HCT116 (cell line): ENCODE results near the gene KIAA1755. TPM values are rescaled to one million over a fixed set of nuclear protein-coding genes. Genes with fewer than 3 reads are reported as not detected.

Experiments
- ATAC-seq: fragments of 200-7000 bp; cut with Tn5 transposase; 2 replicates; pipeline ENCODE4 v1.9.1; 2020; ENCODE audit warnings: mild to moderate bottlenecking, moderate library complexity
- BruUV-seq: library from RNA; stranded (reverse); fragments of 400-500 nt; replicated peaks from 2 replicates; lab custom pipeline; 2021; lab: Mats Ljungman, UMichigan
- CTCF ChIA-PET: fragments of 300-600 bp; sonication (Branson Sonifier 250); formaldehyde crosslinking; loops from one replicate; lab custom pipeline; 2021; ENCODE audit warnings: antibody characterized with exemption; lab: Charles Lee
- POLR2A ChIA-PET: fragments of 300-600, 350-600 bp; sonication (Branson Sonifier 250); formaldehyde crosslinking; loops from one replicate; lab custom pipeline; 2021; ENCODE audit warnings: antibody characterized with exemption; lab: Charles Lee
- RAD21 ChIA-PET, 2 experiments: fragments of 300-600 bp; sonication (Branson Sonifier 250); formaldehyde crosslinking; loops; one replicate each; lab custom pipeline; 2023; ENCODE audit warnings: low total read pairs in 2 of 2; ENCODE audit not compliant: uncharacterized antibody in 2 of 2, unreplicated experiment in 2 of 2, low non-redundant PET in 1 of 2; lab: Charles Lee
- DNase-seq: peaks from one replicate; pipeline ENCODE4 v3.0.0-alpha.2; 2010; ENCODE audit warnings: low read depth, low spot score
- H2AFZ ChIP-seq: fragments of 200-600 bp; shearing (Covaris generic), sonication (generic); 2 replicates; pipeline ENCODE4 v1.6.1; 2017; ENCODE audit warnings: low read depth, mixed run types, mixed read lengths, antibody characterized with exemption, low read length; ENCODE audit not compliant: poor library complexity, severe bottlenecking
- H3K27ac ChIP-seq: 2 replicates; pipeline ENCODE4 v1.5.1; 2012; ENCODE audit warnings: low read depth, low read length
- H3K27me3 ChIP-seq: fragments of 200-600 bp; sonication (generic); 2 replicates; pipeline ENCODE4 v1.6.1; 2016; ENCODE audit warnings: mixed run types, low read length, mixed read lengths; ENCODE audit not compliant: insufficient read depth
- H3K36me3 ChIP-seq, 2 experiments: fragments of 200-500 bp in 1 of 2; fragments of 200-600 bp in 1 of 2; sonication (Bioruptor generic) in 1 of 2; sonication (generic) in 1 of 2; 2 replicates each; pipeline versions ENCODE4 v1.5.1 to v1.6.1; 2014 to 2016; ENCODE audit warnings: low read length in 2 of 2, inconsistent platforms in 1 of 2, mixed read lengths in 1 of 2, mixed run types in 1 of 2; ENCODE audit not compliant: insufficient read depth in 2 of 2, control insufficient read depth in 1 of 2
- H3K4me1 ChIP-seq, 2 experiments: fragments of 200-600 bp in 1 of 2; sonication (generic) in 1 of 2; 2 replicates each; pipeline versions ENCODE4 v1.5.1 to v1.6.1; 2012 to 2017; ENCODE audit warnings: low read length in 2 of 2, inconsistent platforms in 1 of 2, mild to moderate bottlenecking in 1 of 2, mixed read lengths in 1 of 2, mixed run types in 1 of 2, moderate library complexity in 1 of 2; ENCODE audit not compliant: insufficient read depth in 2 of 2, control insufficient read depth in 1 of 2
- H3K4me2 ChIP-seq: fragments of 200-600 bp; sonication (generic); 2 replicates; pipeline ENCODE4 v1.6.1; 2017; ENCODE audit warnings: mixed run types, low read length, mixed read lengths
- H3K4me3 ChIP-seq, 2 experiments: fragments of 200-600 bp in 1 of 2; sonication (generic) in 1 of 2; replicated peaks in 1 of 2; 2 replicates each; pipeline ENCODE4 v1.5.1; 2011 to 2016; ENCODE audit warnings: low read length in 2 of 2, control low read depth in 1 of 2, low read depth in 1 of 2, mild to moderate bottlenecking in 1 of 2, mixed read lengths in 1 of 2, mixed run types in 1 of 2
- H3K79me2 ChIP-seq: fragments of 200-600 bp; sonication (generic); 2 replicates; pipeline ENCODE4 v1.6.1; 2017; ENCODE audit warnings: mild to moderate bottlenecking, mixed run types, low read length, moderate library complexity, mixed read lengths; ENCODE audit not compliant: insufficient read depth
- H3K9ac ChIP-seq: fragments of 200-600 bp; sonication (generic); 2 replicates; pipeline ENCODE4 v1.6.1; 2016; ENCODE audit warnings: low read length, mixed read lengths
- H3K9me2 ChIP-seq: fragments of 200-600 bp; sonication (generic), shearing (Covaris generic); 2 replicates; pipeline ENCODE4 v1.6.1; 2017; ENCODE audit warnings: mixed run types, mild to moderate bottlenecking, moderate library complexity; ENCODE audit not compliant: insufficient read depth
- H3K9me3 ChIP-seq, 2 experiments: fragments of 200-500 bp in 1 of 2; fragments of 200-600 bp in 1 of 2; sonication (Bioruptor generic) in 1 of 2; sonication (generic) in 1 of 2; 2 replicates each; pipeline ENCODE4 v1.6.1; 2014 to 2017; ENCODE audit warnings: low read length in 2 of 2, mixed read lengths in 2 of 2, inconsistent platforms in 1 of 2, low read depth in 1 of 2, mild to moderate bottlenecking in 1 of 2, mixed run types in 1 of 2, moderate library complexity in 1 of 2; ENCODE audit not compliant: control insufficient read depth in 1 of 2, insufficient read depth in 1 of 2
- H4K20me1 ChIP-seq: fragments of 200-600 bp; sonication (generic), shearing (Covaris generic); 2 replicates; pipeline ENCODE4 v1.6.1; 2017; ENCODE audit warnings: mixed run types, mild to moderate bottlenecking, moderate library complexity; ENCODE audit not compliant: insufficient read depth
- CBX3 ChIP-seq: IDR thresholded peaks from 2 replicates; pipeline ENCODE4 v1.6.1; 2012; ENCODE audit warnings: low read depth
- CEBPB ChIP-seq: IDR thresholded peaks from 2 replicates; pipeline ENCODE4 v1.6.1; 2012; ENCODE audit warnings: low read depth
- CTCF ChIP-seq, 3 experiments: fragments of 200-600 bp in 1 of 3; sonication (generic) in 1 of 3; IDR thresholded peaks in 2 of 3; conservative IDR thresholded peaks in 1 of 3; 2 replicates each; pipeline ENCODE4 v1.5.1; 2012 to 2017; ENCODE audit warnings: low read depth in 2 of 3, low read length in 2 of 3, antibody characterized with exemption in 1 of 3, borderline replicate concordance in 1 of 3, control low read depth in 1 of 3, mild to moderate bottlenecking in 1 of 3, mixed read lengths in 1 of 3, mixed run types in 1 of 3, moderate library complexity in 1 of 3; ENCODE audit not compliant: insufficient read depth in 1 of 3
- EGR1 ChIP-seq: IDR thresholded peaks from 2 replicates; pipeline ENCODE4 v1.6.1; 2012; ENCODE audit warnings: low read depth
- EZH2phosphoT487 ChIP-seq: fragments of 200-600 bp; IDR thresholded peaks from 2 replicates; pipeline ENCODE4 v1.6.1; 2018; ENCODE audit warnings: antibody characterized with exemption, borderline replicate concordance
- MAX ChIP-seq: IDR thresholded peaks from 2 replicates; pipeline ENCODE4 v1.6.1; 2012
- POLR2A ChIP-seq: IDR thresholded peaks from 2 replicates; pipeline ENCODE4 v1.7.0; 2011; ENCODE audit warnings: borderline replicate concordance; ENCODE audit not compliant: insufficient read depth, insufficient read length; ENCODE audit errors: extremely low read depth
- POLR2AphosphoS5 ChIP-seq: IDR thresholded peaks from 2 replicates; pipeline ENCODE4 v1.6.1; 2011; ENCODE audit warnings: mild to moderate bottlenecking, low read depth, low read length, moderate library complexity
- RAD21 ChIP-seq: IDR thresholded peaks from 2 replicates; pipeline ENCODE4 v1.6.1; 2012; ENCODE audit warnings: low read depth, mild to moderate bottlenecking
- REST ChIP-seq: IDR thresholded peaks from 2 replicates; pipeline ENCODE4 v1.6.1; 2012; ENCODE audit warnings: low read depth
- SIN3A ChIP-seq: IDR thresholded peaks from 2 replicates; pipeline ENCODE4 v1.6.1; 2012; ENCODE audit warnings: low read depth
- TCF7L2 ChIP-seq: IDR thresholded peaks from 2 replicates; pipeline ENCODE4 v1.7.0; 2011; ENCODE audit warnings: borderline replicate concordance, inconsistent platforms; ENCODE audit not compliant: insufficient read depth, insufficient read length; ENCODE audit errors: extremely low read depth
- intact Hi-C: fragments of 100-400 bp; cut with micrococcal nuclease; formaldehyde crosslinking; loops from 2 replicates; pipeline ENCODE4 v1.10.0; 2022
- total RNA-seq: library from RNA; stranded (reverse); gene quantifications from one replicate; pipeline ENCODE4 v1.2.1, GENCODE V29; 2021; ENCODE audit not compliant: unreplicated experiment

KIAA1755 gene
- total RNA-seq, 1 experiment from 2014 or later, result not detected

- Histone ChIP-seq H3K27me3 (no peaks in the 10 kb centered on the region), H3K9me2 (no peaks in the 10 kb centered on the region), H3K4me3 (no peak overlapping the region), H2AFZ (no peak overlapping the region), H3K36me3 (no peaks in the 10 kb centered on the region), H3K9ac (no peak overlapping the region), H3K79me2 (no peaks in the 10 kb centered on the region), H3K4me2 (no peak overlapping the region), H3K9me3 (no peaks in the 10 kb centered on the region), H4K20me1 (no peaks in the 10 kb centered on the region), H3K4me1 (peaks cover 14 to 31% of the 10 kb centered on the region in 2 experiments; a peak in 3 of 4 replicates), H3K27ac (no peak overlapping the region)
- CTCF ChIA-PET, result interaction anchor here (0.7 to 1.4 kb wide), 4 partner anchors 57 to 120 kb away, joined by 3 to 5 read pairs (median 4); no protein-coding TSS in a partner anchor
- no peak for TF ChIP-seq POLR2A
- TF ChIP-seq POLR2AphosphoS5, result no peak
- no peak for TF ChIP-seq EZH2phosphoT487
- no peak for TF ChIP-seq RAD21
- TF ChIP-seq REST, result no peak
- no peak for TF ChIP-seq SIN3A
- no peak for TF ChIP-seq CBX3
- TF ChIP-seq CTCF (IDR thresholded peaks at IDR 0.05 in 2 of 3, conservative IDR thresholded peaks at IDR 0.05 in 1 of 3; ENCODE audit: borderline replicate concordance in 1 of 3, insufficient read depth in 1 of 3, low read depth in 2 of 3, low read length in 2 of 3), result no peak
- no peak for TF ChIP-seq TCF7L2
- no peak for TF ChIP-seq EGR1
- TF ChIP-seq CEBPB, result no peak
- TF ChIP-seq MAX, result no peak
- ATAC-seq (no peak), DNase-seq (no peak)
- POLR2A ChIA-PET, result no interaction called here
- intact Hi-C loops, result loop anchor here (10.0 kb wide), 1 partner anchor 599 kb away; no protein-coding TSS in a partner anchor
- RAD21 ChIA-PET, result no interaction called here
- BruUV-seq, result no TSS peak
Measured at GRCh38 chr20:38164069-38164468, 96.5 kb downstream of the KIAA1755 start.
